Endothelial cell of umbilical vein (primary cell): ENCODE data around the gene MAP4K4. TPM values are rescaled to one million over a fixed set of nuclear protein-coding genes. Genes with fewer than 3 reads are reported as not detected.

Source experiments
- BruUV-seq: library from RNA; stranded (reverse); fragments of 400-500 nt; replicated peaks from 2 replicates; lab custom pipeline; 2021; lab: Mats Ljungman, UMichigan
- CTCF ChIA-PET: fragments of 300-600, 350-600 bp; sonication (Branson Sonifier 250); formaldehyde crosslinking; loops from one replicate; lab custom pipeline; 2021; ENCODE audit warnings: antibody characterized with exemption, inconsistent platforms; lab: Charles Lee
- POLR2A ChIA-PET: fragments of 300-600, 350-600 bp; sonication (Branson Sonifier 250); formaldehyde crosslinking; loops from one replicate; lab custom pipeline; 2021; ENCODE audit warnings: antibody characterized with exemption, inconsistent platforms; lab: Charles Lee
- DNase-seq: peaks from one replicate; pipeline ENCODE4 v3.0.0-alpha.2; 2011; ENCODE audit warnings: low read depth, low spot score
- FAIRE-seq: peaks from 2 replicates; lab custom pipeline; 2011; peaks lifted over from hg19 to GRCh38; lab: Jason Lieb, UNC
- H2AFZ ChIP-seq: 2 replicates; pipeline ENCODE4 v1.6.0; 2012; ENCODE audit warnings: low read depth, low read length, control low read depth, inconsistent platforms
- H3K27ac ChIP-seq: 2 replicates; pipeline ENCODE4 v1.5.1; 2011; ENCODE audit warnings: low read depth, mild to moderate bottlenecking, control low read depth, low read length, moderate library complexity; ENCODE audit not compliant: insufficient read depth
- H3K27me3 ChIP-seq, 2 experiments: 2 replicates each; pipeline versions ENCODE4 v1.6.0 to v1.6.1; 2011; ENCODE audit warnings: low read length in 2 of 2, mixed read lengths in 1 of 2; ENCODE audit not compliant: control insufficient read depth in 2 of 2, insufficient read depth in 2 of 2
- H3K36me3 ChIP-seq, 2 experiments: 2 replicates in 1 of 2; 3 replicates in 1 of 2; pipeline ENCODE4 v1.5.1; 2011; ENCODE audit warnings: low read length in 2 of 2, mild to moderate bottlenecking in 1 of 2, moderate library complexity in 1 of 2; ENCODE audit not compliant: control insufficient read depth in 2 of 2, insufficient read depth in 2 of 2; ENCODE audit errors: extremely low read depth in 1 of 2
- H3K4me1 ChIP-seq: 3 replicates; pipeline ENCODE4 v1.5.1; 2011; ENCODE audit warnings: mild to moderate bottlenecking, low read length; ENCODE audit not compliant: control insufficient read depth, insufficient read depth; ENCODE audit errors: extremely low read depth
- H3K4me2 ChIP-seq: 2 replicates; pipeline ENCODE4 v1.6.1; 2011; ENCODE audit warnings: low read length, control low read depth, mixed read lengths; ENCODE audit not compliant: insufficient read depth
- H3K4me3 ChIP-seq, 3 experiments: fragments of 200-600 bp in 1 of 3; sonication (generic), shearing (Covaris generic) in 1 of 3; replicated peaks in 1 of 3; 2 replicates each; pipeline ENCODE4 v1.5.1; 2011 to 2016; ENCODE audit warnings: control low read depth in 3 of 3, low read length in 3 of 3, mild to moderate bottlenecking in 2 of 3, inconsistent platforms in 1 of 3, low read depth in 1 of 3, moderate library complexity in 1 of 3; ENCODE audit not compliant: insufficient read depth in 1 of 3
- H3K79me2 ChIP-seq: 2 replicates; pipeline ENCODE4 v1.6.0; 2012; ENCODE audit warnings: low read length, inconsistent platforms; ENCODE audit not compliant: control insufficient read depth, insufficient read depth
- H3K9ac ChIP-seq: replicated peaks from 2 replicates; pipeline ENCODE3; 2011; ENCODE audit warnings: low read length, control low read depth; ENCODE audit not compliant: insufficient read depth; ENCODE audit errors: extremely low read depth
- H3K9me1 ChIP-seq: replicated peaks from 3 replicates; pipeline ENCODE4 v1.6.0; 2011; ENCODE audit warnings: mild to moderate bottlenecking, low read length; ENCODE audit not compliant: control insufficient read depth, insufficient read depth; ENCODE audit errors: extremely low read depth
- H3K9me3 ChIP-seq: replicated peaks from 2 replicates; pipeline ENCODE4 v1.5.1; 2012; ENCODE audit warnings: low read length, inconsistent platforms; ENCODE audit not compliant: control insufficient read depth, insufficient read depth
- H4K20me1 ChIP-seq: replicated peaks from 2 replicates; pipeline ENCODE3; 2011; ENCODE audit warnings: mild to moderate bottlenecking, low read length; ENCODE audit not compliant: control insufficient read depth, insufficient read depth; ENCODE audit errors: extremely low read depth
- EZH2 ChIP-seq: IDR thresholded peaks from 2 replicates; pipeline ENCODE4 v1.6.1; 2012; ENCODE audit warnings: borderline replicate concordance, low read depth, mild to moderate bottlenecking, moderate library complexity, low read length, inconsistent platforms; ENCODE audit not compliant: severe bottlenecking
- FOS ChIP-seq: IDR thresholded peaks from 2 replicates; pipeline ENCODE4 v1.6.1; 2011; ENCODE audit warnings: mild to moderate bottlenecking, low read length, moderate library complexity, borderline replicate concordance; ENCODE audit not compliant: insufficient read depth
- GATA2 ChIP-seq: IDR thresholded peaks from 2 replicates; pipeline ENCODE4 v1.7.0; 2011; ENCODE audit warnings: low read depth, mild to moderate bottlenecking, moderate library complexity, mixed read lengths, low read length; ENCODE audit not compliant: insufficient read length, insufficient read depth
- JUN ChIP-seq: IDR thresholded peaks from 2 replicates; pipeline ENCODE4 v1.6.1; 2011; ENCODE audit warnings: borderline replicate concordance, low read depth; ENCODE audit not compliant: insufficient read length, insufficient read depth
- MYC ChIP-seq: IDR thresholded peaks from one replicate; pipeline ENCODE4 v1.6.1; 2011; ENCODE audit warnings: mild to moderate bottlenecking, low read depth, low read length
- POLR2A ChIP-seq: IDR thresholded peaks from 2 replicates; pipeline ENCODE4 v1.6.1; 2012; ENCODE audit warnings: low read depth, mild to moderate bottlenecking, control low read depth, low read length
- POLR2AphosphoS5 ChIP-seq: IDR thresholded peaks from 2 replicates; pipeline ENCODE4 v1.6.1; 2012; ENCODE audit warnings: low read depth, mild to moderate bottlenecking, control low read depth, low read length, moderate library complexity; ENCODE audit not compliant: insufficient read depth
- dilution Hi-C: fragments of 300-500 bp; cut with MboI; formaldehyde crosslinking; loops from one replicate; pipeline ENCODE4 v1.15.0; 2019; ENCODE audit warnings: low sequenced_read_pairs; ENCODE audit not compliant: extremely low pct_ligation_motif_present
- intact Hi-C: fragments of 100-400 bp; cut with micrococcal nuclease; formaldehyde crosslinking; loops from one replicate; pipeline ENCODE4 v1.10.0; 2022
- polyA plus RNA-seq, 4 experiments: library from polyadenylated mRNA; depleted of rRNA in 3 of 4; stranded (reverse) in 3 of 4; unstranded in 1 of 4; fragments of >200 nt; gene quantifications; 2 replicates each; pipeline versions ENCODE4 v1.2.1 to v1.2.3, GENCODE V29; 2011 to 2012; ENCODE audit warnings: missing spikeins in 1 of 4
- total RNA-seq: library from RNA; stranded (reverse); gene quantifications from 2 replicates; pipeline ENCODE4 v1.2.3, GENCODE V29; 2021
- TF ChIP-seq, protein P1 (sequence below), 2 donors: IDR thresholded peaks; 1 replicate in 1 of 2; 2 replicates in 1 of 2; pipeline ENCODE4 v1.5.1; 2011; ENCODE audit warnings: low read length in 2 of 2, mild to moderate bottlenecking in 2 of 2, moderate library complexity in 2 of 2, control low read depth in 1 of 2, inconsistent platforms in 1 of 2, low read depth in 1 of 2; ENCODE audit not compliant: insufficient read depth in 1 of 2; ENCODE audit errors: extremely low read depth in 1 of 2
- TF ChIP-seq, protein P2 (sequence below): IDR thresholded peaks from 2 replicates; pipeline ENCODE4 v1.6.1; 2011; ENCODE audit not compliant: insufficient read depth, insufficient read length

MAP4K4 gene
- total and polyA plus RNA-seq, 2 donors (not counting 3 experiments of a cell fraction or from before 2014, with no cell fraction given): 79.4 to 269 TPM

DNA sequence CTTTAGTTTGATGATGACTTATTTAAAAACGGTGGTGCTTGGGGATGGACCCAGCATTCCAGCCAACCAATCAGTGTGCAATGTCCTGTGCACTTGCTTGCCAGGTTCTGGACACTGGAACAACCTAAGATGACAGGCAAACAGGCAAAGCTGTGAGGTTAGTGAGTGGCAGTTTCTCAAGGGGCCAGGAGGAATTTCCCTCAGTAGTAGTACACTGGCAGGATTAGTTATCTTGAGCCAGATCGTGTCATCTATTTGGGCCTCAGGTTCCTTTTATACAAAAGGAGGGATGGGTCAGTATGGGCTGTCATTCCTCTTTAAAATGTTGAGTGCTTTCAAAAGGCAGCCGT, 26.6 kb downstream of the MAP4K4 start:
- Histone ChIP-seq H3K4me2 (no peak overlapping the region), H3K9ac (no peak overlapping the region), H3K27me3 (no peaks in the 10 kb centered on the region), H3K36me3 (no peaks in the 10 kb centered on the region), H3K9me1 (no peaks in the 10 kb centered on the region), H2AFZ (no peak overlapping the region), H3K79me2 (peaks cover 100% of the 10 kb centered on the region), H3K4me1 (peaks cover 3% of the 10 kb centered on the region), H3K27ac (no peak overlapping the region), H3K9me3 (no peaks in the 10 kb centered on the region), H3K4me3 (no peak overlapping the region), H4K20me1 (peaks cover 50% of the 10 kb centered on the region)
- POLR2A ChIA-PET: no interaction called here
- FAIRE-seq: no peak
- BruUV-seq: no TSS peak
- DNase-seq: no peak
- CTCF ChIA-PET: interaction anchor here (0.8 to 3.0 kb wide), 5 partner anchors 14 to 393 kb away, joined by 3 to 17 read pairs (median 3); no protein-coding TSS in a partner anchor
- dilution Hi-C loops: no loop called here
- TF ChIP-seq POLR2A (no peak), FOS (no peak), GATA2 (no peak), JUN (no peak), POLR2AphosphoS5 (no peak), EZH2 (no peak), MYC (no peak)
- TF ChIP-seq, protein P1, sequence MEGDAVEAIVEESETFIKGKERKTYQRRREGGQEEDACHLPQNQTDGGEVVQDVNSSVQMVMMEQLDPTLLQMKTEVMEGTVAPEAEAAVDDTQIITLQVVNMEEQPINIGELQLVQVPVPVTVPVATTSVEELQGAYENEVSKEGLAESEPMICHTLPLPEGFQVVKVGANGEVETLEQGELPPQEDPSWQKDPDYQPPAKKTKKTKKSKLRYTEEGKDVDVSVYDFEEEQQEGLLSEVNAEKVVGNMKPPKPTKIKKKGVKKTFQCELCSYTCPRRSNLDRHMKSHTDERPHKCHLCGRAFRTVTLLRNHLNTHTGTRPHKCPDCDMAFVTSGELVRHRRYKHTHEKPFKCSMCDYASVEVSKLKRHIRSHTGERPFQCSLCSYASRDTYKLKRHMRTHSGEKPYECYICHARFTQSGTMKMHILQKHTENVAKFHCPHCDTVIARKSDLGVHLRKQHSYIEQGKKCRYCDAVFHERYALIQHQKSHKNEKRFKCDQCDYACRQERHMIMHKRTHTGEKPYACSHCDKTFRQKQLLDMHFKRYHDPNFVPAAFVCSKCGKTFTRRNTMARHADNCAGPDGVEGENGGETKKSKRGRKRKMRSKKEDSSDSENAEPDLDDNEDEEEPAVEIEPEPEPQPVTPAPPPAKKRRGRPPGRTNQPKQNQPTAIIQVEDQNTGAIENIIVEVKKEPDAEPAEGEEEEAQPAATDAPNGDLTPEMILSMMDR (IDR thresholded peaks at IDR 0.05; ENCODE audit: extremely low read depth in 1 of 2, insufficient read depth in 1 of 2, low read depth in 1 of 2, low read length in 2 of 2): no peak
- TF ChIP-seq, protein P2, sequence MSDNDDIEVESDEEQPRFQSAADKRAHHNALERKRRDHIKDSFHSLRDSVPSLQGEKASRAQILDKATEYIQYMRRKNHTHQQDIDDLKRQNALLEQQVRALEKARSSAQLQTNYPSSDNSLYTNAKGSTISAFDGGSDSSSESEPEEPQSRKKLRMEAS: no peak
- intact Hi-C loops: no loop called here
